Calu3 (cell line): Measurements from ENCODE around the gene PTPRN2. TPM values are rescaled to one million over a fixed set of nuclear protein-coding genes. Genes with fewer than 3 reads are reported as not detected.

Experiments
- BruUV-seq: library from RNA; stranded (reverse); fragments of 400-500 nt; replicated peaks from 2 replicates; lab custom pipeline; 2021; lab: Mats Ljungman, UMichigan
- CTCF ChIA-PET: fragments of 300-600 bp; sonication (Branson Sonifier 250); formaldehyde crosslinking; loops from one replicate; lab custom pipeline; 2022; ENCODE audit warnings: antibody characterized with exemption; lab: Charles Lee
- DNase-seq: peaks from one replicate; pipeline ENCODE4 v3.0.0; 2022
- H3K27ac Mint-ChIP-seq: one replicate; pipeline ENCODE4 v1.8.0; 2022; ENCODE audit warnings: mixed read lengths; ENCODE audit not compliant: unreplicated experiment
- H3K27me3 Mint-ChIP-seq: one replicate; pipeline ENCODE4 v1.8.0; 2022; ENCODE audit warnings: mixed read lengths; ENCODE audit not compliant: unreplicated experiment
- H3K36me3 Mint-ChIP-seq: one replicate; pipeline ENCODE4 v1.8.0; 2022; ENCODE audit warnings: mild to moderate bottlenecking, moderate library complexity, mixed read lengths; ENCODE audit not compliant: insufficient read depth, unreplicated experiment
- H3K4me1 Mint-ChIP-seq: one replicate; pipeline ENCODE4 v1.8.0; 2022; ENCODE audit warnings: mild to moderate bottlenecking, low read depth, mixed read lengths; ENCODE audit not compliant: unreplicated experiment
- H3K4me3 Mint-ChIP-seq: one replicate; pipeline ENCODE4 v1.8.0; 2022; ENCODE audit warnings: mild to moderate bottlenecking, low read depth, moderate library complexity, mixed read lengths; ENCODE audit not compliant: unreplicated experiment
- H3K9me3 Mint-ChIP-seq: one replicate; pipeline ENCODE4 v1.8.0; 2022; ENCODE audit warnings: low read depth, mixed read lengths; ENCODE audit not compliant: unreplicated experiment
- CTCF ChIP-seq: fragments of 200-600 bp; IDR thresholded peaks from one replicate; pipeline ENCODE4 v1.8.0; 2022; ENCODE audit warnings: antibody characterized with exemption; ENCODE audit not compliant: unreplicated experiment
- intact Hi-C: fragments of 100-400 bp; cut with micrococcal nuclease; formaldehyde crosslinking; loops from one replicate; pipeline ENCODE4 v1.10.0; 2022; ENCODE audit not compliant: unreplicated experiment
- total RNA-seq: library from RNA; stranded (reverse); gene quantifications from 2 replicates; pipeline ENCODE4 v1.2.3, GENCODE V29; 2022

The PTPRN2 gene
- total RNA-seq, 1 experiment from 2014 or later = 2.0 TPM

DNA sequence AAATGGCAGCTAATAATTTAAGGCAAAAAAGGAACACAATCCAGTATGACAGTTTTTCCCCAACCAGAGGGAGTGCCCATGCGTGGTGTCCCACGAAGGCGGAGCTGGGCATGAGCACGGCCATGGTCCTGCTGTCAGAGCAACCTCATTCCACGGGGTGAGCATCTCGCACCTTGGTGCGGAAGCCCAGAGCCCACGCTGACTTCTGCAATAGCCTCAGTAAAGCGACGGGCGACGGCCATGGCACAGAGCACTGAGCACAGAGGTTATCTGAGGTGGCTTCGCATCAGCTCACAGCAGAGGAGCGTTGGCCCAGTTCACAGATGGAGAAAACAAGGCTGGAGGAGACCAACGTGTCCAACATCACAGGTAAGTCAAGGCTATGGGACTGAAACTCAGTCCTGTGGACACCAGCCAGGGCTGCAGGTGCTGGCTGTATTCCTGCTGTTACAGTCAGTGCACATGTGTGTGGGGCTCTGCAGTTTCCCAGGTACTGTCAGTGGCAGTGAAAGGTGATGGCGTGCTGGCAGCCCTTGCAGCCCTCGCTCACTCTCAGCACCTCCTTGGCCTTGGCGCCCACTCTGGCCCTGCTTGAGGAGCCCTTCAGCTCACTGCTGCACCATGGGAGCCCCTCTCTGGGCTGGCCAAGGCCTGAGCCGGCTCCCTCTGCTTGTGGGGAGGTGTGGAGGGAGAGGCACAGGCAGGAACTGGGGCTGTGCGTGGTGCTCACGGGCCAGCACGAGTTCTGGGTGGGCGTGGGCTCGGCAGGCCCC, 525.6 kb downstream of the PTPRN2 start:
- no peak for TF ChIP-seq CTCF
- Mint-ChIP-seq H3K27ac (no peak overlapping the region), H3K9me3 (peaks cover 10% of the 10 kb centered on the region), H3K27me3 (no peaks in the 10 kb centered on the region), H3K4me1 (no peaks in the 10 kb centered on the region), H3K36me3 (peaks cover 1% of the 10 kb centered on the region), H3K4me3 (no peak overlapping the region)
- no TSS peak for BruUV-seq
- no peak for DNase-seq
- intact Hi-C loops = no loop called here
- CTCF ChIA-PET = no interaction called here

- intact Hi-C loops = no loop called here
- Mint-ChIP-seq H3K27ac (no peak overlapping the region), H3K27me3 (no peaks in the 10 kb centered on the region), H3K4me1 (no peaks in the 10 kb centered on the region), H3K4me3 (no peak overlapping the region), H3K9me3 (peaks cover 7% of the 10 kb centered on the region), H3K36me3 (peaks cover 6% of the 10 kb centered on the region)
- no peak for TF ChIP-seq CTCF
- no TSS peak for BruUV-seq
- CTCF ChIA-PET = no interaction called here
- DNase-seq = no peak
Observed at GRCh38 chr7:158061026-158061630, 526.5 kb downstream of the PTPRN2 start.

GRCh38 chr7:158060216-158060615, 527.4 kb downstream of the PTPRN2 start:
- no peaks in the 10 kb centered on the region for H3K27me3 Mint-ChIP-seq

GRCh38 chr7:158057446-158057845, 530.2 kb downstream of the PTPRN2 start:
- CTCF ChIA-PET = no interaction called here
- no peak overlapping the region for H3K4me3 Mint-ChIP-seq

More at GRCh38 chr7:158060216-158060615, 527.4 kb downstream of the PTPRN2 start:
- Mint-ChIP-seq H3K4me1 (no peaks in the 10 kb centered on the region), H3K4me3 (no peak overlapping the region), H3K27ac (no peak overlapping the region), H3K36me3 (peaks cover 6% of the 10 kb centered on the region), H3K9me3 (peaks cover 13% of the 10 kb centered on the region)
- intact Hi-C loops = no loop called here
- no peak for DNase-seq
- no peak for TF ChIP-seq CTCF
- CTCF ChIA-PET = no interaction called here
- no TSS peak for BruUV-seq

More at GRCh38 chr7:158057446-158057845, 530.2 kb downstream of the PTPRN2 start:
- Mint-ChIP-seq H3K27me3 (no peaks in the 10 kb centered on the region), H3K27ac (no peak overlapping the region), H3K36me3 (peaks cover 6% of the 10 kb centered on the region), H3K4me1 (no peaks in the 10 kb centered on the region), H3K9me3 (peaks cover 21% of the 10 kb centered on the region)
- no TSS peak for BruUV-seq
- no peak for TF ChIP-seq CTCF
- intact Hi-C loops = no loop called here
- no peak for DNase-seq
